NOMO-1 treated with DMSO at 0.1 percent for 48 hours (cell line): Measurements from ENCODE around the gene FOXN4.
A peak's percentile ranks its signal among the peaks of the same experiment; 100 is the strongest.

Experiments
- DNase-seq: peaks from one replicate; lab custom pipeline; 2025; ENCODE audit not compliant: unreplicated experiment; lab: John Stamatoyannopoulos, UW

FOXN4 gene

DNA sequence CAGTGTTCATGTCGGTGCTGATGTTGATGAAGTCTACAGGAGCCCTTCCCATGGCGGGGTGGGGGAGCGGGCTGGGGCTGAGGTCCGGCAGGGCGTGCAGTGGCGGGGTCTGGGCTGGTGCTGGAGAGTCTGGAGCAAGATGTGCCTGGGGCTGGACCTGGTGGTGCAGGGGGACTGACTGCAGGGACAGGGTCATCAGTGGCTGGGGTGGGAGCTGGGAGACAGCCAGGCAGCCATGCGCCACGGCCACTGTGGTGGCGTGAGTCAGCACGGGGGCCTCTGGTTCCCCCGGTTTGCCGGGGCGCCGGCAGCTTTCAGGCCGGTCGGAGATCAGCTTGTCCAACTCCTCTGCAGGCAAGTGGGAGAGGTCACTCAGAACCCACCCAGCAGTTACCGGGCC lies 27.6 kb downstream of the FOXN4 start:
- no peak for DNase-seq

DNA sequence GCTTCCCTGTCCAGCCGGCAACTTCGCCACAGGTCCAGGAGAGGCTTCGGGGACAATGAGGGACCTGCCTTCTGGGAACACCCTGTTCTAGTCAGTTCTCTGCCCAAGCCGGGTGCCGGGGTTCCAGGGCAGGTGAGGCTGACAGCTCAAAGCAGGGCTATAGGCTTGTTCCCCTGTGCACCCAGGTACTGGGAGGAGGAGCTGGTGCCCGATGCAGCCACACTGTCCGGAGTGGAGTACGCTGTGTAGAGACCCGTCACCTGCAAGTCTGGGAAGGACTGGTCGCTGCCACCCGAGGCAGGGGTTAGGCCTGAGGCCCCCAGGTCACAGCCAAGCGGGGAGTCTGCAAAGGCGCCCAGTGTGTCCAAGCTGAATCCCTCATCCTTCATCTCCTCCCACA lies 29.6 kb downstream of the FOXN4 start:
- DNase-seq: no peak

DNA sequence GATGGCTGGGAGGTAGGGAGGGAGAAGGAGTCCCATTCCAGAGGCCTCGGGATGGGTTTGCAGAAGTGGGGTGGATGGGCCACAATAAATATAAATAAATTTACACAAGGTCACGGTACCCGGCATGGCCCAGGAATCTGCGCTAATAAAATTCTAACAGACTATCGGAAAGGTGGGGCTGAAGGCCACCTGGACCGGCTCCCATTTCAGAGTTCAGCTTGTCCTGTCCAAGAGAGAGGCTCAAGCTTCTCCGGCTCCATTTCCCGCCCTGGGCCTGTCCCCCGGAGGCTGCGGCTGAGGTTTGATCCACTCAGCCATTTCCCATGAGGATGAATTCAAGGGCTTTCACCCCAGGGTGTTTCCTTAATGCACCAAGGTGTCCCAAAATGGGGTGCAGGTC lies 30.2 kb downstream of the FOXN4 start:
- DNase-seq: no peak

- DNase-seq: peak; percentile 53
These were observed 31.0 kb downstream of the FOXN4 start for GRCh38 chr12:109277899-109278762.

DNA sequence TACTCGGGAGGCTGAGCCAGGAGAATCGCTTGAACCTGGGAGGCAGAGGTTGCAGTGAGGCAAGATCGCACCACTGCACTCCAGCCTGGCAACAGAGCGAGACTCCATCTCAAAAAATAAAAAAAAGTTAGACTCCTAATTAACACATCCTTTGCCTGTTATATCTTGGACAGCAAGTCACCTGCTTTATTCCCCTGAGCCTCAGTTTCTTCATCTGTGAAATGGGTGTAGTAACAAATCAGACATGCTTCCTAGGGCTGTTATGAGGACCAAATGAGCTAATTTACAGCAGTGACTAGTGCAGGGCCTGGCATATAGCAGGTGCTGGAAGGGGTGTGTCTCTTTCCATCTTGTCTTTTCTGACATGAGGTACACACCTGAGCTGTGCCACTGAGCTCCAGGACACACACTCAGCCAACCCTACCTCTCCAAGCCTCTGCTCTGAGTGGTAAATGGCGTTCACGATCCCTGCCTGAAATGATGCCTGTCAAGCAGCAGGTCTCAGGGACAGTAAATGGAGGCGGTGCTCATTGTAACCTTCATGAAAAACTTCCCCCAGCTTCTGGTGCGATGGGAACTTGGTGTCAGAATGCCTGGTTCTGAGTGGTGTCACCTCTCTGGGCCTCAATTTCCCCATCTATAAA lies 31.7 kb downstream of the FOXN4 start:
- no peak for DNase-seq

- no peak for DNase-seq
These were observed 32.9 kb downstream of the FOXN4 start for GRCh38 chr12:109276160-109276559.

DNA sequence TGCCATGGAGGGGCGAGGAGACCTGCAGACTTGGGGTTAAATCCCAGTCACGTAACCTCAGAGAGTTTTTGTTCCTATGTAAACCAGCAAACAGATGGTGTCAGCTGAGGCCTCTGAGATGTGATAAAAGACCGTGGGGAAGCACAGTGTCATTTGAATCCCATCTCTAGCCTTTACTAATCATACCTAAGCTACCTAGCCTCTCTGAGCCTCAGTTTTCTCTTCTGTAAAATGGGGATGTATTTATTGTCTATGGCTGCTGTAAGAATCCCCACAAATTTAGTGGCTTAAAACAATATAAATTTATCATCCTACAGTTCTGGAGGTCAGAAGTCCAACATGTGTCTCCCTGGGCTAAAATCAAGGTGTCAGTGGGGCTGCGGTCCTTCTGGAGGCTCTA lies 33.9 kb downstream of the FOXN4 start:
- no peak for DNase-seq

- DNase-seq: no peak
These were observed 34.7 kb downstream of the FOXN4 start for GRCh38 chr12:109274381-109274780.

DNA sequence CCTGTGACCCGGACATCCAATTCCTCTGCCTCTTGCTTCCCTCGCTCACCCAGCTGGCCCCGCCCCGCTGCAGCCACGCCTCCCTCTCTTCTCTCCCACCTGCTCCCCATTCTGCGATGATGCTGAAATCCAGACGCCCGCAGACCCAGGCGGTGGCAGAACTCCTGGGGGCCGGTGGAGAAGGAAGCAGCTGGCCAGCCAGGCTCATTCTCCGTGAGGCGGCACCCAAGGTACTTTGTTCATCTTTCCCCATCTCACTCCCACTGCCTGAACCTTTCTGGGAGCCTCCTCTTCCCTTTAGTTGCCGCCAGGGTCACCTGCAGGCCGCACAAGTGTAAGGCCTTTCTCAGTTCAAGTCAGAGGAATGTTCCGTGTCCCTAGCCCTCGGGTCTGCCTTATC lies 35.7 kb downstream of the FOXN4 start:
- DNase-seq: no peak

DNA sequence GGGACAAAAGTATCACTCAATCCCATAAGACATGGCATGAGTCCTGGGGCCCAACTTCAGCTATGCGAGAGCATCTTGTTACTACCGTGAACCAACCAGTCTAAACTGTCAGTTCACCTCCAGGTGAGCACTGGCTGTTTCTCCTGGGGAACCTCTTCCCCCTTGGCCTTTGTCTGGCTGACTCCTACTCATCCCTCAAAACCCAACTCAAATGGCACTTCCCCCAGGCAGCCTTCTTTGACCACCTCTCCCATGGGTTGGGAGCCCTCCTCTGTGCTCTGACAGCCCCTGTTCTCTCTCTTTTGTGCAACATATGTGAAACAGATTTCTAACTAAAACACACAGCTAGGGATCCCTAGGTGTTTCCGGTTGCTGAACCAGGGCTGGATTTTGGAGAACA lies 37.7 kb downstream of the FOXN4 start:
- no peak for DNase-seq

- DNase-seq: no peak
These were observed 38.6 kb downstream of the FOXN4 start for GRCh38 chr12:109270494-109270893.

DNA sequence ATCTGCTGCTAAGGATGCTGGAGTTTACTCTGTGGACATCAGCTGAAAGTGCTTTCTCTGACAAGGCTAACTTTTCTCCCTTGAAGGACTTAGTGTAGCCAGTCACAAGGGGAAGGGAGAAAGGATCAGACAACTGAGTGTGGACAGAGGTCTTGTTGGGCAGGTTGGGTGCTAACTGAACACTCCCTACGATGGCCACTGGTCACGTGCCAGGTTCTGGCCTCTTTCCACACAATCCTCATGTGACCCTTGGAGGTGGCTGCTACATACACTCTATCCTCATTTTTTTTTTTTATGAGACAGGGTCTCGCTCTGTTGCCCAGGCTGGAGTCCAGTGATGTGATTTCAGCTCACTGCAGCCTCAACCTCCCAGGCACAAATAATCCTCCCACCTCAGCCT lies 39.7 kb downstream of the FOXN4 start:
- no peak for DNase-seq

GRCh38 chr12:109268896-109269295 lies 40.2 kb downstream of the FOXN4 start:
- no peak for DNase-seq

GRCh38 chr12:109267361-109267760 lies 41.7 kb downstream of the FOXN4 start:
- DNase-seq: no peak

- no peak for DNase-seq
These were observed 42.8 kb downstream of the FOXN4 start for GRCh38 chr12:109266106-109266879.

DNA sequence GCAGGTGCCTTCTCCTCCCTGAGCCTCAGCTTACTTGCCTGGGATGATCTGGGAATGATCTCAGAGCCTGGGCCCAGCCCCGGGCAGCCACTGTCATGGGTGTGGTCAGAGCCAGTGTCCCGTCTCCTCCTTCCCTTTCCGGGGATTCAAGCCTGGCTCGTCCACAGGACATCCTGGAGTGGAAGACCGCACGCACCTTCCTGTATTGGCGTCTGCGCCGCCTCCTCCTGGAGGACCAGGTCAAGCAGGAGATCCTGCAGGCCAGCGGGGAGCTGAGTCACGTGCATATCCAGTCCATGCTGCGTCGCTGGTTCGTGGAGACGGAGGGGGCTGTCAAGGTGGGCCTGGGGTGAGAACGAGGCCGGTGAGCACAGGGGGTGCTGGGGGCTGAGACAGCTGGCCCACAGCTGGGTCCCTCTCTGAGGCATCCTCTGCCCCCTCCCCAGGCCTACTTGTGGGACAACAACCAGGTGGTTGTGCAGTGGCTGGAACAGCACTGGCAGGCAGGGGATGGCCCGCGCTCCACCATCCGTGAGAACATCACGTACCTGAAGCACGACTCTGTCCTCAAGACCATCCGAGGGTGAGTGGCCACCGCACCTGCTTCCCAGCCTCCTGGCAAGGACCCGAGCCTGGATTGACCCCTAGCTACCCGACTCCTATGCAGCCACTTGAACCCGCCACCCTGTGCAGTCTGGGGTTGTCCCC lies 44.0 kb downstream of the FOXN4 start:
- DNase-seq: no peak

DNA sequence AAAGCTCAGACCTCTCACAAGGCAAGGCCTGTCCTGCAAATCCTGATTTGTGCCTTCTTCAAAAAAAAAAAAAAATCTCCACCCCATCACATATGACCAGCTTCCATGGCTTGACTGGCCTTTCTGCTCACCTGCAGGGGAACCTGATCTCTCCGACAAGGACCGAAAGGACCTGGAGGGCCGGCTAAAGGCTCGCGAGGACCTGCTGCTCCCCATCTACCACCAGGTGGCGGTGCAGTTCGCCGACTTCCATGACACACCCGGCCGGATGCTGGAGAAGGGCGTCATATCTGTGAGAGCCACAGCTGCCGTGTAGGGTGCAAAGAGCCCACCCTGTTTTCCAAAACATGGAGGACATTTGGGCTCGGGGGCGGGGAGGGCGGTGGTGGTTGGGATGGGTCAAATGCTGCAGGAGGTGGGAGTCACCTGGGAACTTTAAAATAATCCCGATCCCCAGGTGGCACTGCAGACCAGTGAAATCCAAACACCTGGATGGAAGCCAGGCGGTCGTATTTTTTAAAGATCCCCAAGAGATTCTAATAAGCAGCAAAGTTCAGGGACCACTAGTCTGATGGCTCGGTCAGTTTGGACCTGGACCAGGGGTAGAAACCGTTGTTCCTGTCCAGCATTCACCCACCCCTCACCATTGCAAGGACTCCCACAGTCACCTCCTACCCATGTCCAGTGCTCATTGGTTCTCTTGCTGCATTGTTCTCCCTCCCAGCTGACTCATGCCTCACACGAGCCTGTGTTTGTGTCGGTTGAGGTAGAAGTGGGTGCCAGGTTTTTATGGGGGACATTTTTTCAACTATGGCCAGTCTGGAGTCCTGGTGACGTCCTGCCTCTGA lies 44.8 kb downstream of the FOXN4 start:
- peak; percentile 50 for DNase-seq

DNA sequence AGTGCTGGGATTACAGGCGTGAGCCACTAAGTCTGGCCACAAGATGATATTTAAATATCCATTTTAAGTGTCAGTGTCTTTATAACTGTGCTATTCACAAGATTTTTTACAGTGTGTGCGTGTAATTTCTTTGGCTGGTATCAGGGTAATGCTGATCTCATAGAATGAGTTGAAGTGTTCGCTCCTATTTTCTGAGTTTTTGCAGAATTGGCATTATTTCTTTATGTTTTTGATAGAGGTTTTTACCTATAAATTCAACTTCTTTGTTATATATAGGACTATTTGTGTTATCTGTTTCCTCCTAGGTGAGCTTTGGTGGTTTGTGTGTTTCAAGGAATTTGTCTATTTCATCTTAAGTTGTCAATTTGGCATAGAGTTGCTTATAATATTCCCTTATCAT lies 45.6 kb downstream of the FOXN4 start:
- no peak for DNase-seq

GRCh38 chr12:109261939-109262338 lies 47.1 kb downstream of the FOXN4 start:
- no peak for DNase-seq

GRCh38 chr12:109261087-109261486 lies 48.0 kb downstream of the FOXN4 start:
- DNase-seq: no peak
